Dermis microvascular lymphatic vessel endothelial cell (primary cell): ENCODE results near the gene GAD2. TPM values are rescaled to one million over a fixed set of nuclear protein-coding genes. Genes with fewer than 3 reads are reported as not detected.
"Not testable (repeated sequence)": the region's sequence is repeated elsewhere in the genome, so short reads cannot be mapped to it uniquely, and the experiment has no call there.

Source experiments
- DNase-seq, 2 donors: peaks; one replicate each; pipeline versions ENCODE4 v3.0.0 to v3.0.0-alpha.2; 2010; ENCODE audit warnings: low read depth in 2 of 2
- total RNA-seq: library from RNA; depleted of rRNA; stranded (reverse); fragments of >200 nt; gene quantifications from 2 replicates; pipeline ENCODE4 v1.2.1, GENCODE V29; 2014

GAD2 gene
- total RNA-seq, 1 donor from 2014 or later: not detected

- no peak for DNase-seq
Observed at GRCh38 chr10:26314265-26315013, 97.9 kb downstream of the GAD2 start.

- DNase-seq: no peak
Observed at GRCh38 chr10:26318672-26319071, 102.1 kb downstream of the GAD2 start.

GRCh38 chr10:26323219-26323618 lies 106.6 kb downstream of the GAD2 start:
- DNase-seq: no peak

- DNase-seq: no peak
Observed at GRCh38 chr10:26326851-26327250, 110.3 kb downstream of the GAD2 start.

GRCh38 chr10:26327811-26328210 lies 111.2 kb downstream of the GAD2 start:
- no peak for DNase-seq

GRCh38 chr10:26331371-26331770 lies 114.8 kb downstream of the GAD2 start:
- no peak for DNase-seq

- DNase-seq: no peak
Observed at GRCh38 chr10:26334232-26334931, 117.8 kb downstream of the GAD2 start.

GRCh38 chr10:26334932-26335573 lies 118.5 kb downstream of the GAD2 start:
- DNase-seq: peak; percentile 17 to 40

- DNase-seq: no peak
Observed at GRCh38 chr10:26335574-26336093, 119.1 kb downstream of the GAD2 start.

GRCh38 chr10:26336979-26337378 lies 120.4 kb downstream of the GAD2 start:
- DNase-seq: no peak

- DNase-seq: no peak
Observed at GRCh38 chr10:26341701-26342100, 125.1 kb downstream of the GAD2 start.

- DNase-seq: not testable (repeated sequence)
Observed at GRCh38 chr10:26348821-26349417, 132.3 kb downstream of the GAD2 start.

Other genes with a start within 250 kb of the GAD2 start
- gene APBB1IP, start 221.6 kb downstream of the GAD2 start, total RNA-seq: not detected in 2 replicates